K562 (cell line): Measurements from ENCODE around the gene TMEM132D.

Source experiments
- CBX5 ChIP-seq: IDR thresholded peaks from 2 replicates; pipeline ENCODE4 v1.6.1; 2014; ENCODE audit warnings: low read depth, borderline replicate concordance
- ERF ChIP-seq: fragments of 450-650 bp; formaldehyde crosslinking; IDR thresholded peaks from 2 replicates; pipeline ENCODE4 v1.4.0; 2020; ENCODE audit warnings: mild to moderate bottlenecking, mixed read lengths
- EZH2 ChIP-seq: IDR thresholded peaks from 2 replicates; pipeline ENCODE4 v1.6.1; 2012; ENCODE audit warnings: low read depth, mild to moderate bottlenecking, inconsistent platforms, low read length, borderline replicate concordance
- HNRNPLL ChIP-seq: fragments of 200-400 bp; formaldehyde crosslinking; IDR thresholded peaks from 2 replicates; pipeline ENCODE4 v1.6.1; 2017; ENCODE audit warnings: low read length, low read depth, mild to moderate bottlenecking; ENCODE audit not compliant: poor library complexity, severe bottlenecking
- POLR2A ChIP-seq: fragments of 450-650 bp; conservative IDR thresholded peaks from 2 replicates; pipeline ENCODE4 v1.6.1; 2016
- UBTF ChIP-seq, 2 experiments: IDR thresholded peaks; 2 replicates each; pipeline ENCODE4 v1.6.1; 2012; ENCODE audit warnings: improper control_type of control experiment in 2 of 2, low read depth in 2 of 2, low read length in 2 of 2, borderline replicate concordance in 1 of 2
- ZBTB40 ChIP-seq, 2 experiments: fragments of 450-650 bp in 1 of 2; sonication (generic) in 1 of 2; formaldehyde crosslinking in 1 of 2; IDR thresholded peaks; 2 replicates each; pipeline versions ENCODE4 v1.7.1 to v1.9.0; 2016 to 2022; ENCODE audit warnings: inconsistent platforms in 1 of 2, mild to moderate bottlenecking in 1 of 2, missing genetic modification reagents in 1 of 2
- TF ChIP-seq, protein P1 (sequence below), 2 experiments: fragments of 450-650 bp; formaldehyde crosslinking in 1 of 2; IDR thresholded peaks; 2 replicates each; pipeline versions ENCODE4 v1.4.0 to v1.6.1; 2014 to 2020; ENCODE audit warnings: mild to moderate bottlenecking in 2 of 2, borderline replicate concordance in 1 of 2, low read depth in 1 of 2

GRCh38 chr12:129357233-129357632, 546.6 kb downstream of the TMEM132D start:
- TF ChIP-seq EZH2 (no peak), POLR2A (no peak), ERF (CRISPR knock-in tag) (no peak), HNRNPLL (no peak), UBTF (IDR thresholded peaks at IDR 0.05; ENCODE audit: borderline replicate concordance in 1 of 2, low read depth in 2 of 2, low read length in 2 of 2) (no peak), CBX5 (no peak), ZBTB40 (IDR thresholded peaks at IDR 0.05) (no peak), ZBTB40 (CRISPR knock-in tag; IDR thresholded peaks at IDR 0.05) (no peak)
- TF ChIP-seq, protein P1, sequence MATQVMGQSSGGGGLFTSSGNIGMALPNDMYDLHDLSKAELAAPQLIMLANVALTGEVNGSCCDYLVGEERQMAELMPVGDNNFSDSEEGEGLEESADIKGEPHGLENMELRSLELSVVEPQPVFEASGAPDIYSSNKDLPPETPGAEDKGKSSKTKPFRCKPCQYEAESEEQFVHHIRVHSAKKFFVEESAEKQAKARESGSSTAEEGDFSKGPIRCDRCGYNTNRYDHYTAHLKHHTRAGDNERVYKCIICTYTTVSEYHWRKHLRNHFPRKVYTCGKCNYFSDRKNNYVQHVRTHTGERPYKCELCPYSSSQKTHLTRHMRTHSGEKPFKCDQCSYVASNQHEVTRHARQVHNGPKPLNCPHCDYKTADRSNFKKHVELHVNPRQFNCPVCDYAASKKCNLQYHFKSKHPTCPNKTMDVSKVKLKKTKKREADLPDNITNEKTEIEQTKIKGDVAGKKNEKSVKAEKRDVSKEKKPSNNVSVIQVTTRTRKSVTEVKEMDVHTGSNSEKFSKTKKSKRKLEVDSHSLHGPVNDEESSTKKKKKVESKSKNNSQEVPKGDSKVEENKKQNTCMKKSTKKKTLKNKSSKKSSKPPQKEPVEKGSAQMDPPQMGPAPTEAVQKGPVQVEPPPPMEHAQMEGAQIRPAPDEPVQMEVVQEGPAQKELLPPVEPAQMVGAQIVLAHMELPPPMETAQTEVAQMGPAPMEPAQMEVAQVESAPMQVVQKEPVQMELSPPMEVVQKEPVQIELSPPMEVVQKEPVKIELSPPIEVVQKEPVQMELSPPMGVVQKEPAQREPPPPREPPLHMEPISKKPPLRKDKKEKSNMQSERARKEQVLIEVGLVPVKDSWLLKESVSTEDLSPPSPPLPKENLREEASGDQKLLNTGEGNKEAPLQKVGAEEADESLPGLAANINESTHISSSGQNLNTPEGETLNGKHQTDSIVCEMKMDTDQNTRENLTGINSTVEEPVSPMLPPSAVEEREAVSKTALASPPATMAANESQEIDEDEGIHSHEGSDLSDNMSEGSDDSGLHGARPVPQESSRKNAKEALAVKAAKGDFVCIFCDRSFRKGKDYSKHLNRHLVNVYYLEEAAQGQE (IDR thresholded peaks at IDR 0.05; ENCODE audit: borderline replicate concordance), result no peak
- TF ChIP-seq, protein P1 (CRISPR knock-in tag; IDR thresholded peaks at IDR 0.05; ENCODE audit: low read depth), result no peak
